PC-3 (cell line): ENCODE data around the gene FSIP1. TPM values are rescaled to one million over a fixed set of nuclear protein-coding genes. Genes with fewer than 3 reads are reported as not detected.

Experiments used
- ATAC-seq: fragments of 200-7000 bp; cut with Tn5 transposase; 2 replicates; pipeline ENCODE4 v1.9.1; 2020; ENCODE audit warnings: mild to moderate bottlenecking, moderate library complexity
- BruUV-seq: library from RNA; stranded (reverse); fragments of 400-500 nt; replicated peaks from 2 replicates; lab custom pipeline; 2021; lab: Mats Ljungman, UMichigan
- CTCF ChIA-PET: fragments of 300-600 bp; sonication (Branson Sonifier 250); formaldehyde crosslinking; loops from one replicate; lab custom pipeline; 2022; ENCODE audit warnings: antibody characterized with exemption; lab: Charles Lee
- POLR2A ChIA-PET: fragments of 300-600 bp; sonication (Branson Sonifier 250); formaldehyde crosslinking; loops from one replicate; lab custom pipeline; 2022; ENCODE audit warnings: antibody characterized with exemption; ENCODE audit not compliant: unreplicated experiment; lab: Charles Lee
- DNase-seq: peaks from one replicate; pipeline ENCODE4 v3.0.0-alpha.2; 2015
- H2AFZ ChIP-seq: fragments of 300-600 bp; sonication (generic); 2 replicates; pipeline ENCODE4 v1.6.0; 2016; ENCODE audit warnings: antibody characterized with exemption, low read length
- H3F3A ChIP-seq: fragments of 300-600 bp; sonication (generic); one replicate; pipeline ENCODE4 v1.6.0; 2017; ENCODE audit warnings: antibody characterized with exemption, low read length, control low read depth, mild to moderate bottlenecking; ENCODE audit not compliant: unreplicated experiment
- H3K27ac ChIP-seq: fragments of 300-600 bp; sonication (generic); 2 replicates; pipeline ENCODE4 v1.5.1; 2016; ENCODE audit warnings: mild to moderate bottlenecking, low read length
- H3K27me3 ChIP-seq: fragments of 300-600 bp; sonication (generic); 2 replicates; pipeline ENCODE4 v1.6.1; 2016; ENCODE audit warnings: low read length, mixed read lengths
- H3K36me3 ChIP-seq: fragments of 300-600 bp; sonication (generic); 2 replicates; pipeline ENCODE4 v1.6.1; 2016; ENCODE audit warnings: low read depth, mixed run types, low read length, mixed read lengths
- H3K4me1 ChIP-seq: fragments of 300-600 bp; sonication (generic); 2 replicates; pipeline ENCODE4 v1.5.1; 2016; ENCODE audit warnings: low read length; ENCODE audit not compliant: insufficient read depth
- H3K4me2 ChIP-seq: fragments of 300-600 bp; sonication (generic); 2 replicates; pipeline ENCODE4 v1.6.0; 2016; ENCODE audit warnings: low read length
- H3K4me3 ChIP-seq: fragments of 300-600 bp; sonication (generic); 2 replicates; pipeline ENCODE4 v1.5.1; 2016; ENCODE audit warnings: mild to moderate bottlenecking, low read length, mixed read lengths
- H3K79me2 ChIP-seq: fragments of 300-600 bp; sonication (generic); 2 replicates; pipeline ENCODE4 v1.6.1; 2017; ENCODE audit warnings: low read length, mixed read lengths
- H3K9ac ChIP-seq: fragments of 300-600 bp; sonication (generic); 2 replicates; pipeline ENCODE4 v1.6.0; 2016; ENCODE audit warnings: mild to moderate bottlenecking, low read length
- H3K9me2 ChIP-seq: fragments of 300-600 bp; sonication (generic); replicated peaks from 2 replicates; pipeline ENCODE4 v1.6.1; 2016; ENCODE audit warnings: mixed run types, low read length, mixed read lengths
- H3K9me3 ChIP-seq: fragments of 300-600 bp; sonication (generic); 2 replicates; pipeline ENCODE4 v1.6.1; 2016; ENCODE audit warnings: low read length, mixed read lengths
- H4K20me1 ChIP-seq: fragments of 300-600 bp; sonication (generic); 2 replicates; pipeline ENCODE4 v1.6.1; 2016; ENCODE audit warnings: low read length, mixed read lengths
- EZH2 ChIP-seq: fragments of 300-600 bp; sonication (generic); IDR thresholded peaks from one replicate; pipeline ENCODE4 v1.6.1; 2017; ENCODE audit warnings: antibody characterized with exemption, mild to moderate bottlenecking, low read length; ENCODE audit not compliant: unreplicated experiment
- EZH2phosphoT487 ChIP-seq: fragments of 300-600 bp; sonication (generic); IDR thresholded peaks from 2 replicates; pipeline ENCODE4 v1.6.1; 2018; ENCODE audit warnings: mild to moderate bottlenecking, antibody characterized with exemption, low read length, borderline replicate concordance
- intact Hi-C: fragments of 100-400 bp; cut with micrococcal nuclease; formaldehyde crosslinking; loops from 2 replicates; pipeline ENCODE4 v1.9.0; 2023
- total RNA-seq: library from RNA; depleted of rRNA; stranded (reverse); fragments of >200 nt; gene quantifications from 2 replicates; pipeline ENCODE4 v1.2.3, GENCODE V29; 2014
- TF ChIP-seq, protein P1 (sequence below): fragments of 300-600 bp; sonication (generic); conservative IDR thresholded peaks from 2 replicates; pipeline ENCODE4 v1.5.1; 2017; ENCODE audit warnings: antibody characterized with exemption, low read depth, mild to moderate bottlenecking, low read length

Gene FSIP1
- total RNA-seq, 1 experiment from 2014 or later = 0.07 TPM

DNA sequence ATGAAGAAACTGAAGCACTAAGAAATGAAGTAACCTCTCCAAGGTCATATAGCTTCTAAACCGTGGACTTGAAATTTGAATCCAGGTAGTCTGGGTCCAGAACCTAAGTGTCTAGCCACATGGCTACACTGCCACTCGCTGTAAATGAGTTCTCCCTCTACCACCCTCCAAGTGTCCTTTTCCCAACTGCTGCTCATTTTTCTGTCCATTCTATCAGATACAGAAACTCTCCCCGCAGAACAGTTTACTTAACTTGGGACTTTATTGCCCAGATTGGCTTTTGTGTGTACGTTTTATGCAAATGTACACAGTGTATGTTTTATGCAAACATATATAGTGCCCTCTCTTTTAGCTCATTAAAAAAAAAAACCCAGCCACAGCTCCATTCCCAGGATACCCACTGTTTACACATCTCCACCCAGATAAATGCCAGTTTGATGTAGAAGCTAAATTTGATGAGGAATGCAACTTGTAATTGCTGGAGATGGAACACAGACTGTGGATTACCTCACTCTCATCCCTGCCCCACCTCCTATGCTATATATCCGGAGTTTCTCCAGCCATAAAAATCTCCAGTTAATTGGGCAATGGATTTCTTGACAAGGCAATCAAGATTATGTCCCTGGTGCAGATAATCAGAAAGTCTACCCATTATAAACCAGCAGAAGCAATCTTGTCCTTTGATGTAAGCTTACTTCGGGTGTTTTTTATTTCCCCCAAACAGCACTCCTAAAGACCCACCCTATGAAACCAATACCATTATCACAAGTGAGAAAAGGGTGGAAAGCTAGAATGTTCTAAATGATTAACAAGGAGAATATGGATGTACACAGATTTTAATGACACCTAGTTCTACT, 159.8 kb downstream of the FSIP1 start:
- Histone ChIP-seq H3K9me3 (no peaks in the 10 kb centered on the region), H3K4me3 (no peak overlapping the region), H3K36me3 (no peaks in the 10 kb centered on the region), H3K79me2 (no peaks in the 10 kb centered on the region), H3K27ac (no peak overlapping the region), H3K9ac (no peak overlapping the region), H2AFZ (no peak overlapping the region), H3F3A (no peaks in the 10 kb centered on the region), H3K9me2 (no peaks in the 10 kb centered on the region), H4K20me1 (no peaks in the 10 kb centered on the region), H3K27me3 (no peaks in the 10 kb centered on the region), H3K4me2 (no peak overlapping the region), H3K4me1 (peaks cover 55% of the 10 kb centered on the region)
- ChIA-PET CTCF (interaction anchor here (0.5 kb wide), 2 partner anchors 354 to 359 kb away, joined by 4 to 6 read pairs; no protein-coding TSS in a partner anchor), POLR2A (no interaction called here)
- no peak for ATAC-seq
- intact Hi-C loops = no loop called here
- BruUV-seq = no TSS peak
- no peak for TF ChIP-seq EZH2phosphoT487
- TF ChIP-seq, protein P1, sequence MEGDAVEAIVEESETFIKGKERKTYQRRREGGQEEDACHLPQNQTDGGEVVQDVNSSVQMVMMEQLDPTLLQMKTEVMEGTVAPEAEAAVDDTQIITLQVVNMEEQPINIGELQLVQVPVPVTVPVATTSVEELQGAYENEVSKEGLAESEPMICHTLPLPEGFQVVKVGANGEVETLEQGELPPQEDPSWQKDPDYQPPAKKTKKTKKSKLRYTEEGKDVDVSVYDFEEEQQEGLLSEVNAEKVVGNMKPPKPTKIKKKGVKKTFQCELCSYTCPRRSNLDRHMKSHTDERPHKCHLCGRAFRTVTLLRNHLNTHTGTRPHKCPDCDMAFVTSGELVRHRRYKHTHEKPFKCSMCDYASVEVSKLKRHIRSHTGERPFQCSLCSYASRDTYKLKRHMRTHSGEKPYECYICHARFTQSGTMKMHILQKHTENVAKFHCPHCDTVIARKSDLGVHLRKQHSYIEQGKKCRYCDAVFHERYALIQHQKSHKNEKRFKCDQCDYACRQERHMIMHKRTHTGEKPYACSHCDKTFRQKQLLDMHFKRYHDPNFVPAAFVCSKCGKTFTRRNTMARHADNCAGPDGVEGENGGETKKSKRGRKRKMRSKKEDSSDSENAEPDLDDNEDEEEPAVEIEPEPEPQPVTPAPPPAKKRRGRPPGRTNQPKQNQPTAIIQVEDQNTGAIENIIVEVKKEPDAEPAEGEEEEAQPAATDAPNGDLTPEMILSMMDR = no peak
- TF ChIP-seq EZH2 = no peak
- no peak for DNase-seq

DNA sequence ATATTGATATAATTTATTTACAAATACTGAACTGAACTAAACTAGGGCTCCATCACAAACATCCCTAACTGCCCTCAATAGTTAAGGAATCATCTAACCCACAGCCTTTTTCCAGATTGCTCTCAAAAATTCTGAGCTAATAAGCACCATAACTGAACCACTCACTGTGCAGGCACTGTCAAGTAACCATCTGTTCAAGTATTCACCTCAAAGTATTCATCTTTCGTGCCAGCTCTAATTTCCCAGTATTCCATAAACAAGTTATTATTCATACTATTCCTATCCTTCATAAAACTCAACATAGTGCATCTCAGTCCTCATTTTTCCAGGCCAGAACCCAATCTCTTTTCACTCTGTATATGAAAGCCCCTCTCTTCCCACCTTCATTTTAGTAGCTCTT, 160.7 kb downstream of the FSIP1 start:
- H3K36me3 ChIP-seq = no peaks in the 10 kb centered on the region
- H2AFZ ChIP-seq = no peak overlapping the region
- H3K79me2 ChIP-seq = no peaks in the 10 kb centered on the region
- no peak overlapping the region for H3K4me2 ChIP-seq
- H3K4me1 ChIP-seq = peaks cover 64% of the 10 kb centered on the region
- intact Hi-C loops = no loop called here
- H3K4me3 ChIP-seq = no peak overlapping the region
- no peaks in the 10 kb centered on the region for H3K9me2 ChIP-seq
- no peak overlapping the region for H3K27ac ChIP-seq
- H3F3A ChIP-seq = no peaks in the 10 kb centered on the region
- TF ChIP-seq, protein P1 = no peak
- TF ChIP-seq EZH2phosphoT487 = no peak
- no peak for TF ChIP-seq EZH2
- DNase-seq (no peak), ATAC-seq (no peak)
- ChIA-PET POLR2A (interaction anchor here (0.6 kb wide), 1 partner anchor 414 kb away, joined by 3 read pairs; no protein-coding TSS in a partner anchor), CTCF (no interaction called here)
- no peaks in the 10 kb centered on the region for H4K20me1 ChIP-seq
- no peaks in the 10 kb centered on the region for H3K27me3 ChIP-seq
- H3K9me3 ChIP-seq = no peaks in the 10 kb centered on the region
- no TSS peak for BruUV-seq
- H3K9ac ChIP-seq = no peak overlapping the region

DNA sequence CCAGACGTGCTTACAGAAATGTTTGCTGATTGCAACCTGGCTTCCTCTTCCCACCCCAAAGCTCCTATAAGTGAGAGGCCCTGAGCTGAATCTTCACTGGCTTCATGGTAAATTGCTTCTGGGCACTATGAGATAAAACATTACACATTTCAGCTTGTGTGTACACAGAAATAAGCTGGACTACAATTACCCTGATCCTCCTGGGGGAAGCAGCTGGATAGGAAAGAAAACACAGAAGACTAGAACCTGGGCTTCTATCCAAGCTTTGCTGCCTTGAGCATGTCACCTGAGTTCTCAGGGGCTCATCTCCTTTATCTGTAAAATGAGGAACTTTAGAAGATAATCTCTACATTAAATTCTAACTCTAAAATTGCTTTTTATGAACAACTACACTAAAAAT, 161.4 kb downstream of the FSIP1 start:
- intact Hi-C loops = no loop called here
- CTCF ChIA-PET = no interaction called here

More for the DNA sequence above, 161.4 kb downstream of the FSIP1 start:
- H3F3A ChIP-seq = peaks cover 6% of the 10 kb centered on the region
- TF ChIP-seq EZH2phosphoT487 (no peak), EZH2 (no peak)
- TF ChIP-seq, protein P1 = no peak
- POLR2A ChIA-PET = no interaction called here
- H4K20me1 ChIP-seq = no peaks in the 10 kb centered on the region
- no peak overlapping the region for H3K4me2 ChIP-seq
- peak; percentile 45 for DNase-seq
- H3K9ac ChIP-seq = no peak overlapping the region
- H3K4me1 ChIP-seq = peaks cover 71% of the 10 kb centered on the region
- no peak overlapping the region for H3K4me3 ChIP-seq
- no TSS peak for BruUV-seq
- H3K9me3 ChIP-seq = no peaks in the 10 kb centered on the region
- ATAC-seq = no peak
- no peak overlapping the region for H2AFZ ChIP-seq
- H3K36me3 ChIP-seq = no peaks in the 10 kb centered on the region
- no peak overlapping the region for H3K27ac ChIP-seq
- H3K79me2 ChIP-seq = no peaks in the 10 kb centered on the region
- no peaks in the 10 kb centered on the region for H3K27me3 ChIP-seq
- no peaks in the 10 kb centered on the region for H3K9me2 ChIP-seq
